Duodenal mucosa (tissue), 2 donors: ENCODE data around the gene IL12RB2.

Source experiments
- H3K27ac ChIP-seq: one replicate; pipeline ENCODE4 v1.7.0; 2013; ENCODE audit warnings: low read depth, low read length
- H3K27me3 ChIP-seq, 2 donors: one replicate each; pipeline ENCODE4 v1.7.0; 2013; ENCODE audit warnings: low read length in 2 of 2, control low read depth in 1 of 2; ENCODE audit not compliant: insufficient read depth in 2 of 2, control insufficient read depth in 1 of 2
- H3K36me3 ChIP-seq, 2 donors: one replicate each; pipeline ENCODE4 v1.7.0; 2013; ENCODE audit warnings: low read length in 2 of 2, control low read depth in 1 of 2; ENCODE audit not compliant: insufficient read depth in 2 of 2, control insufficient read depth in 1 of 2
- H3K4me1 ChIP-seq, 2 donors: one replicate each; pipeline ENCODE4 v1.7.0; 2013; ENCODE audit warnings: low read length in 2 of 2, control low read depth in 1 of 2; ENCODE audit not compliant: insufficient read depth in 2 of 2, control insufficient read depth in 1 of 2
- H3K4me3 ChIP-seq, 2 donors: one replicate each; pipeline ENCODE4 v1.7.0; 2013; ENCODE audit warnings: low read length in 2 of 2, low read depth in 1 of 2
- H3K9ac ChIP-seq, 2 donors: one replicate each; pipeline ENCODE4 v1.7.0; 2013; ENCODE audit warnings: low read length in 2 of 2, low read depth in 1 of 2
- H3K9me3 ChIP-seq, 2 donors: one replicate each; pipeline ENCODE4 v1.7.0; 2013; ENCODE audit warnings: low read length in 2 of 2, control low read depth in 1 of 2; ENCODE audit not compliant: control insufficient read depth in 1 of 2

The IL12RB2 gene

DNA sequence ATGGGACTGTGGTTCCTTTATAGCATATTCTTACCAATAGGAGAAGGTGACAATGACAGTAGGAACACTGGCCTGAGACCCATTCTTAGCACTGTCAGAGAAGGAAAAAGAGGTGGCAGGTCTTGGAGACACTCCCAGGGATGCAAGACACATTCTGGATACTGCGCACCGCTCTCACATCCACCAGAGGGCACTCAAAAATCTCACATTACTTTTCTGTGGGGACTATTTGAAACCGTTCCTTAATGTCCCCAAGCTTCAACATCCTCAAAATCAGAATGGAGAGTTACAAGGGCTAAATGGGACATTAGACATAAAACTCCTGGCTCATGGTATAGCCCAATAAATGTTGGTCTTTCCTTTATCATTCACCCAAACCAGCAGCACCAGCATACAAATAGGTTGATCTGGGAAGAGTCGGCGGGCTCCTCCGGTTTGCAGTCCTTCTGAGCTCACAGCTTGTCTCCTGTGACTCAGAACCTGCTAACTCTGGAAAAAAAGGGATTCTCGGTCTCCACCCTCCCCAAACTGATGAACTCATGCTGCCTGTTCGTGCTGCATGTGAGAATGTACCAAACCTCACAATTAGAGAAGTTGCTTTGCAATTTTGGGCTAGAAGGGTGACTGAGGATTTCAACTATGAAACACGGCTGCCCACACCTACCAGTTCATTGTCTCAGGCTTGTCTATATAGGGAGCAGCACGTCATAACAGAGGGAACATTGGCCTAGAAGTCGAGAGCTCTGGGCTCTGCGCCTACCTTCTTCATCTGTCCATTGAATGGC lies 40.2 kb downstream of the IL12RB2 start:
- H3K9me3 ChIP-seq, result no peaks in the 10 kb centered on the region
- no peak overlapping the region for H3K27ac ChIP-seq
- H3K9ac ChIP-seq, result no peak overlapping the region
- H3K4me3 ChIP-seq, result no peak overlapping the region
- no peaks in the 10 kb centered on the region for H3K27me3 ChIP-seq
- no peaks in the 10 kb centered on the region for H3K4me1 ChIP-seq
- H3K36me3 ChIP-seq, result no peaks in the 10 kb centered on the region

- Histone ChIP-seq H3K4me3 (no peak overlapping the region), H3K9ac (no peak overlapping the region), H3K9me3 (no peaks in the 10 kb centered on the region), H3K36me3 (no peaks in the 10 kb centered on the region), H3K27me3 (no peaks in the 10 kb centered on the region), H3K27ac (no peak overlapping the region), H3K4me1 (no peaks in the 10 kb centered on the region)
These were observed 41.0 kb downstream of the IL12RB2 start for GRCh38 chr1:67348586-67349252.

GRCh38 chr1:67350783-67351182 lies 43.1 kb downstream of the IL12RB2 start:
- Histone ChIP-seq H3K4me3 (no peak overlapping the region), H3K4me1 (no peaks in the 10 kb centered on the region), H3K9me3 (no peaks in the 10 kb centered on the region), H3K9ac (no peak overlapping the region), H3K27ac (no peak overlapping the region), H3K36me3 (no peaks in the 10 kb centered on the region), H3K27me3 (no peaks in the 10 kb centered on the region)

GRCh38 chr1:67352211-67352610 lies 44.5 kb downstream of the IL12RB2 start:
- Histone ChIP-seq H3K36me3 (no peaks in the 10 kb centered on the region), H3K27me3 (no peaks in the 10 kb centered on the region), H3K9ac (no peak overlapping the region), H3K4me3 (no peak overlapping the region), H3K4me1 (no peaks in the 10 kb centered on the region), H3K27ac (no peak overlapping the region), H3K9me3 (no peaks in the 10 kb centered on the region)

- H3K27me3 ChIP-seq, result no peaks in the 10 kb centered on the region
- no peaks in the 10 kb centered on the region for H3K36me3 ChIP-seq
- no peaks in the 10 kb centered on the region for H3K9me3 ChIP-seq
- H3K27ac ChIP-seq, result no peak overlapping the region
- H3K9ac ChIP-seq, result no peak overlapping the region
- no peak overlapping the region for H3K4me3 ChIP-seq
- H3K4me1 ChIP-seq, result no peaks in the 10 kb centered on the region
These were observed 48.2 kb downstream of the IL12RB2 start for GRCh38 chr1:67355745-67356424.

DNA sequence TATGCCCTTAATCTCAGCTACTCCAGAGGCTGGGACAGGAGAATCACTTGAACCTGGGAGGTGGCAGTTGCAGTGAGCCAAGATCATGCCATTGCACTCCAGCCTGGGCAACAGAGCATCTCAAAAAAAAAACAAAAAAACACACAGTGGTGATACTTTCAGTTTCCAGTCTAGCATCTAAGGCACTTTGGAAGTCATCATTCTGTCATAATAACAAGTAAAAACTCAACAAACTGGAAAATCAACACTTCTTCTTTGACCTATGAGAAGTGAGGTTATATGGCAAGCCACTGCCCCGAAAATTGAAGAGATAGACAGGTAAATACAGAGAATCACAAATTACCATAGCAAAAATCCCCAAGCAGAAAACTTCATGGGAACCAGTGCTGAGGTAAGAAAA lies 51.9 kb downstream of the IL12RB2 start:
- Histone ChIP-seq H3K9ac (no peak overlapping the region), H3K4me1 (no peaks in the 10 kb centered on the region), H3K9me3 (no peaks in the 10 kb centered on the region), H3K27me3 (no peaks in the 10 kb centered on the region), H3K4me3 (no peak overlapping the region), H3K36me3 (no peaks in the 10 kb centered on the region), H3K27ac (no peak overlapping the region)

DNA sequence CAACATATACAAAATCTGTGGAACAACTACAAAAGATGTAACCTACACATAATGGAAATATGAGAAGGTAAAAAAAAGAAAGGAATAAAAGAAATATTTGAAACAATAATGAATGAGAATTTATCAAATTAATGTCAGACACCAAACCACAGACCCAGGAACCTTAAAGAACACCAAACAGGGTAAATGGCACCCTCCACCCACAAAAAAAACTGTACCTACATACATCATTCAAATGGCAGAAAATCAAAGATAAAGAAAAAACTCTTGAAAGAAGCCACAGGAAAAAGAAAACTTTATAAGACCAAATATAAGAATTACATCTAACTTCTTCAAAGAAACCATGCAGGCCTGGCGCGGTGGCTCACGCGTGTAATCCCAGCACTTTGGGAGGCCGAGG lies 54.0 kb downstream of the IL12RB2 start:
- no peaks in the 10 kb centered on the region for H3K4me1 ChIP-seq
- no peaks in the 10 kb centered on the region for H3K27me3 ChIP-seq
- no peaks in the 10 kb centered on the region for H3K9me3 ChIP-seq

GRCh38 chr1:67367370-67368045 lies 59.8 kb downstream of the IL12RB2 start:
- no peak overlapping the region for H3K4me3 ChIP-seq
- H3K36me3 ChIP-seq, result no peaks in the 10 kb centered on the region
- no peak overlapping the region for H3K9ac ChIP-seq
- no peaks in the 10 kb centered on the region for H3K9me3 ChIP-seq
- H3K27ac ChIP-seq, result no peak overlapping the region
- H3K4me1 ChIP-seq, result no peaks in the 10 kb centered on the region
- no peaks in the 10 kb centered on the region for H3K27me3 ChIP-seq

More for the DNA sequence above, 54.0 kb downstream of the IL12RB2 start:
- no peak overlapping the region for H3K27ac ChIP-seq
- no peak overlapping the region for H3K9ac ChIP-seq
- H3K36me3 ChIP-seq, result no peaks in the 10 kb centered on the region
- no peak overlapping the region for H3K4me3 ChIP-seq

GRCh38 chr1:67368046-67368514 lies 60.4 kb downstream of the IL12RB2 start:
- Histone ChIP-seq H3K36me3 (no peaks in the 10 kb centered on the region), H3K9ac (no peak overlapping the region), H3K4me3 (no peak overlapping the region), H3K4me1 (no peaks in the 10 kb centered on the region), H3K9me3 (no peaks in the 10 kb centered on the region), H3K27ac (no peak overlapping the region), H3K27me3 (no peaks in the 10 kb centered on the region)

DNA sequence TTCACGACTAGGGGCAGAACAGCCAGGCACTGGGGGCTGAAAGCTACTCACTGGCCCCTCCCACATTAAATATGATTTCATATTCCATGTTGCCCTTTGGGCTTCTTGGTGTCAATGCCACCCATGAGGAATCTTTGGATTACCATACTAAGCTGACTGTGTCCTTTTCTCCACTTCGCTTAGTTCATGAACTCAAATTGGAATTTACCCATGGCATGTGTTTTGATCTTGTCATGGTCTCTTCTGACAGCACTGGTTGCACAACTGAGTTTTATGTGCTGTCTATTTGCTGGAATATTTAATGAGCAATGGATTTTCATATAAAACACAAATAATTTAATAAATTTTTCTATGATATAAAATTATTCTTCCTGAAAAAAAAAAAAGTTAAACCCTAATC lies 63.4 kb downstream of the IL12RB2 start:
- Histone ChIP-seq H3K27me3 (no peaks in the 10 kb centered on the region), H3K9ac (no peak overlapping the region), H3K4me3 (no peak overlapping the region), H3K9me3 (no peaks in the 10 kb centered on the region), H3K27ac (no peak overlapping the region), H3K4me1 (no peaks in the 10 kb centered on the region), H3K36me3 (no peaks in the 10 kb centered on the region)
